Activated B cell treated with CpG ODN at 0.5 μM for 24 hours (primary cell): ENCODE data around the gene MUC5B. TPM values are rescaled to one million over a fixed set of nuclear protein-coding genes. Genes with fewer than 3 reads are reported as not detected.
"Not testable (repeated sequence)": the region's sequence is repeated elsewhere in the genome, so short reads cannot be mapped to it uniquely, and the experiment has no call there.

Source experiments
- ATAC-seq: fragments of 200-7000 bp; cut with Tn5 transposase; one replicate; pipeline ENCODE4 v1.10.0; 2021; ENCODE audit warnings: low read depth, mild to moderate bottlenecking, moderate library complexity
- CTCF ChIA-PET: fragments of 350-600 bp; sonication (Branson Sonifier 250); formaldehyde crosslinking; loops from one replicate; lab custom pipeline; 2021; ENCODE audit warnings: antibody characterized with exemption; lab: Charles Lee
- POLR2A ChIA-PET: fragments of 350-600 bp; sonication (Branson Sonifier 250); formaldehyde crosslinking; loops from one replicate; lab custom pipeline; 2021; ENCODE audit warnings: antibody characterized with exemption; lab: Charles Lee
- DNase-seq: peaks from one replicate; pipeline ENCODE4 v3.0.0; 2022
- H3K27ac Mint-ChIP-seq: one replicate; pipeline ENCODE4 v1.8.0; 2020; ENCODE audit warnings: mixed read lengths
- H3K27me3 Mint-ChIP-seq: one replicate; pipeline ENCODE4 v1.8.0; 2021; ENCODE audit warnings: mixed read lengths
- H3K36me3 Mint-ChIP-seq: one replicate; pipeline ENCODE4 v1.8.0; 2021; ENCODE audit warnings: low read depth, mixed read lengths
- H3K4me1 Mint-ChIP-seq: one replicate; pipeline ENCODE4 v1.8.0; 2021; ENCODE audit warnings: mixed read lengths
- H3K4me3 Mint-ChIP-seq: one replicate; pipeline ENCODE4 v1.8.0; 2020; ENCODE audit warnings: mild to moderate bottlenecking, mixed read lengths
- H3K9me3 Mint-ChIP-seq: one replicate; pipeline ENCODE4 v1.8.0; 2020; ENCODE audit warnings: mixed read lengths
- CTCF ChIP-seq: fragments of 200-600 bp; IDR thresholded peaks from one replicate; pipeline ENCODE4 v1.8.0; 2022; ENCODE audit warnings: antibody characterized with exemption, mild to moderate bottlenecking
- intact Hi-C: fragments of 100-400 bp; cut with micrococcal nuclease; formaldehyde crosslinking; loops from one replicate; pipeline ENCODE4 v1.15.1; 2024
- total RNA-seq: library from RNA; stranded (reverse); gene quantifications from 2 replicates; pipeline ENCODE4 v1.2.3, GENCODE V29; 2022

The MUC5B gene
- total RNA-seq, 1 donor from 2014 or later = not detected

DNA sequence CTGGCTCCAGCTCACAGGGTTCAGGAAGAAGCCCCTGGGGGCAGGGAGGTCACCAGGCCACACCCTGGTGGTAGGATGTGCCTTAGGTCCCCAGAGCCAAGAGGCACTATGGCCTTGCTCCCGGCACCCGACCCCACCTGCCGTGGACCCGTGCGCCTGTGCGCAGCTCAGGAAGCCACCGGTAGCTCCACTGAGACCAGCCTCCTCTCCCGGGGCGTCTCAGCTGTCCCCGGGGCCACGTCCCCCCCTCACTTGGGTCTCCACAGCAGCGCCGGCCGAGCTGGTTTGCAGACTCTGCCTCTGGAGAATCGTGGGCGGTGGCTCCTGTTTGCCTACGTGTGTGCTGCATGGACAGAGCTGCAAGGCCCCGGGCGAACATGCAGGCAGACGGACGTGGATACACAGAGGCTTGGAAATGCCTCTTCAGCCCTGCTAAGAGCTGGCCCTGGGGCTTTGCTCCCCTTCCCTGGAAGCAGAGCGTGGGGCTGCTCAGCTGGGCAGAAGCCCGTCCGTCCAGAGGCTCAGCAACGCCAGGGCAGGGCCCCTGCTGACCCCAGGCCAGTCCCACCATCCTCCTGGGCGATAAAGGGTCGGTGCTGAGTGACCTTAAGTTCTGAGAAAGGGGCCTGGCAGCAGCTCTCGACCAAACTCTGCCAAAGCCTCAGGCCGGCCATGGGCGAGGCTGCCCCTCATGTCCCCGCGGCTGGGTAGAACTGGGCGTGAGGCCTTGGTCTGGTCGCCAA lies 15.3 kb upstream of the MUC5B start:
- H3K27ac Mint-ChIP-seq = no peak overlapping the region
- H3K4me1 Mint-ChIP-seq = no peaks in the 10 kb centered on the region
- H3K27me3 Mint-ChIP-seq = peaks cover 7% of the 10 kb centered on the region
- peaks cover 2% of the 10 kb centered on the region for H3K36me3 Mint-ChIP-seq
- peaks cover 14% of the 10 kb centered on the region for H3K9me3 Mint-ChIP-seq
- ATAC-seq = no peak
- no peak overlapping the region for H3K4me3 Mint-ChIP-seq
- ChIA-PET POLR2A (no interaction called here), CTCF (no interaction called here)
- no peak for TF ChIP-seq CTCF
- DNase-seq = no peak
- intact Hi-C loops = no loop called here

DNA sequence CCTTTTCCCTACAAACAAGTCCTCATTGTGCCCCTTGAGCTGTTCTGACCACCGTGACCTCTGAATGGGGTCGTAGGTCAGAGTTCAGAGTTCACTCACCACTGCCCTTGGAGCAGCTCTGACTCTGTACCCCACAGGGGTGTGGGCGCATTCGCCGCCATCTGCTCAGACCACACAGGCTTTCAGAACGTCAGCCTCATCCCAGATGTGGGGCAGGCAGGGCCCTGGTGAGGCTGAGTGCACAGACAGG lies 14.8 kb upstream of the MUC5B start:
- TF ChIP-seq CTCF = no peak
- Mint-ChIP-seq H3K36me3 (peaks cover 2% of the 10 kb centered on the region), H3K9me3 (peaks cover 15% of the 10 kb centered on the region), H3K27ac (no peak overlapping the region), H3K4me1 (no peaks in the 10 kb centered on the region), H3K27me3 (peaks cover 7% of the 10 kb centered on the region), H3K4me3 (no peak overlapping the region)
- DNase-seq (no peak), ATAC-seq (no peak)
- ChIA-PET POLR2A (no interaction called here), CTCF (no interaction called here)
- intact Hi-C loops = no loop called here

GRCh38 chr11:1208394-1209261 lies 14.2 kb upstream of the MUC5B start:
- H3K4me3 Mint-ChIP-seq = no peak overlapping the region
- DNase-seq = no peak
- H3K27me3 Mint-ChIP-seq = peaks cover 7% of the 10 kb centered on the region
- peaks cover 2% of the 10 kb centered on the region for H3K36me3 Mint-ChIP-seq
- no peak overlapping the region for H3K27ac Mint-ChIP-seq
- peaks cover 20% of the 10 kb centered on the region for H3K9me3 Mint-ChIP-seq
- POLR2A ChIA-PET = no interaction called here
- ATAC-seq = no peak
- H3K4me1 Mint-ChIP-seq = no peaks in the 10 kb centered on the region
- no peak for TF ChIP-seq CTCF
- intact Hi-C loops = no loop called here
- CTCF ChIA-PET = no interaction called here

DNA sequence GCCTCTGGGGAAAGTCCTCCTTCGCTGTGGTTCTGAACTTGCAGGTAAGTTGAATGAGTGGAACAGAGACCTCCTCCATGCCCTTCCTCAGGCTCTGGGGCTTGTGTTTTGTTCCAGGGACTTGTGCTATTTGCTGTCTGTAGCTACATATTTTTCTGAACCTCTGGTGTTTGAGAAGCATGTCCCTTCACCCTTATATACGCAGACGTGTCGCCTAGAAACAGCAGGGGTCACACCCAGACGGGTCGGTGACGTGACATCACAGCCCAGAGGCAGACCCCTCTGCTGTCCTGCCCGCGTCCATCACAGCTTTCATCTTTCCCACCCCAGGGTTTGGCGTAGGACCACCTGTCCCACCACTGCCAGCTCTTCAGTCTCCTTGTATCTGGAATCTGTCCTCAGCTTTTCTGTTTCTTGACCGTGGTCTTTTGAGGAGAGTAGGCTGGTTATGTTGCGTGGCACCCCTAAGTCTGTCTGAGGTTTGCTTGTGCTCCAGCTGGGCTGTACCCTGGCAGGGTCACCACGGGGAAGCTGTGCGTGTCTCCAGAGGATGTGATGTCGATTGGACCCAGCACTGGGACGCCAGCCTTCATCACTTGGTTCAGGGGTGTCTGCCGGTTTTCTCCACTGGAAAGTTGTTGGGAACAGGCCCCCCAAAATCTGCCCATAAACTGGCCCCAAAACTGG lies 13.4 kb upstream of the MUC5B start:
- H3K27ac Mint-ChIP-seq = no peak overlapping the region
- H3K36me3 Mint-ChIP-seq = peaks cover 2% of the 10 kb centered on the region
- ATAC-seq (no peak), DNase-seq (no peak)
- CTCF ChIA-PET = no interaction called here
- peaks cover 9% of the 10 kb centered on the region for H3K27me3 Mint-ChIP-seq
- POLR2A ChIA-PET = no interaction called here
- H3K4me1 Mint-ChIP-seq = no peaks in the 10 kb centered on the region
- TF ChIP-seq CTCF = no peak
- intact Hi-C loops = no loop called here
- H3K4me3 Mint-ChIP-seq = no peak overlapping the region
- H3K9me3 Mint-ChIP-seq = peaks cover 28% of the 10 kb centered on the region

GRCh38 chr11:1211838-1212237 lies 11.0 kb upstream of the MUC5B start:
- H3K27me3 Mint-ChIP-seq = peaks cover 9% of the 10 kb centered on the region
- no peaks in the 10 kb centered on the region for H3K4me1 Mint-ChIP-seq
- CTCF ChIA-PET = no interaction called here
- intact Hi-C loops = no loop called here
- no peak for ATAC-seq
- H3K27ac Mint-ChIP-seq = no peak overlapping the region
- no peak for TF ChIP-seq CTCF
- POLR2A ChIA-PET = no interaction called here
- peaks cover 31% of the 10 kb centered on the region for H3K9me3 Mint-ChIP-seq
- no peak overlapping the region for H3K4me3 Mint-ChIP-seq
- peaks cover 2% of the 10 kb centered on the region for H3K36me3 Mint-ChIP-seq
- DNase-seq = no peak

- peaks cover 28% of the 10 kb centered on the region for H3K9me3 Mint-ChIP-seq
- H3K27ac Mint-ChIP-seq, POLR2A ChIA-PET, intact Hi-C loops, ATAC-seq, H3K27me3 Mint-ChIP-seq, CTCF ChIA-PET, H3K36me3 Mint-ChIP-seq, H3K4me3 Mint-ChIP-seq, H3K4me1 Mint-ChIP-seq, DNase-seq: not testable (repeated sequence)
Observed at GRCh38 chr11:1215826-1216225, 7.0 kb upstream of the MUC5B start.
